Measurements from ENCODE around the gene ATOSB.
A peak's percentile ranks its signal among the peaks of the same experiment; 100 is the strongest.

GRCh38 chr9:35096035-35096849 is 19.4 kb downstream of the ATOSB start, which contains the start of gene PIGO:
- TF ChIP-seq POLR2A (IDR thresholded peaks at IDR 0.05; ENCODE audit: low read length) (peak; percentile 89), GATA1 (IDR thresholded peaks at IDR 0.05; ENCODE audit: low read depth, low read length) (no peak)

Measured in erythroblast (primary cell).